HepG2 (cell line): ENCODE results near the gene ARL16. TPM values are rescaled to one million over a fixed set of nuclear protein-coding genes. Genes with fewer than 3 reads are reported as not detected.

Experiments used
- AGO2 ChIP-seq: fragments of 200-400 bp; formaldehyde crosslinking; optimal IDR thresholded peaks from 2 replicates; pipeline ENCODE3; 2017; ENCODE audit warnings: mild to moderate bottlenecking, low read depth, low read length, moderate library complexity
- DNMT3B ChIP-seq: conservative IDR thresholded peaks from 2 replicates; pipeline ENCODE4 v1.6.1; 2016; ENCODE audit warnings: missing biosample characterization, control low read depth
- ELF3 ChIP-seq: IDR thresholded peaks from 2 replicates; pipeline ENCODE4 v1.6.1; 2016; ENCODE audit warnings: missing genetic modification reagents, missing compliant biosample characterization
- MAFG ChIP-seq: sonication (generic); formaldehyde crosslinking; IDR thresholded peaks from 2 replicates; pipeline ENCODE4 v1.5.1; 2020; ENCODE audit warnings: mild to moderate bottlenecking, missing genetic modification reagents
- NCOR1 ChIP-seq: fragments of 200-600 bp; sonication (generic); IDR thresholded peaks from 2 replicates; pipeline ENCODE4 v1.7.0; 2017; ENCODE audit warnings: antibody characterized with exemption, low read length, borderline replicate concordance
- NFIB ChIP-seq: sonication (generic); formaldehyde crosslinking; IDR thresholded peaks from 2 replicates; pipeline ENCODE4 v1.9.0; 2021; ENCODE audit warnings: missing genetic modification reagents, mild to moderate bottlenecking, borderline replicate concordance
- STAG1 ChIP-seq: sonication (generic); formaldehyde crosslinking; IDR thresholded peaks from 2 replicates; pipeline ENCODE4 v1.4.0; 2020; ENCODE audit warnings: missing genetic modification reagents
- YEATS2 ChIP-seq: sonication (generic); formaldehyde crosslinking; IDR thresholded peaks from 2 replicates; pipeline ENCODE4 v1.4.0; 2020; ENCODE audit warnings: missing genetic modification reagents, borderline replicate concordance
- ZFP36 ChIP-seq: fragments of 150-350 bp; IDR thresholded peaks from 2 replicates; pipeline ENCODE4 v1.6.1; 2018; ENCODE audit warnings: borderline replicate concordance, low read length, low read depth; ENCODE audit not compliant: partially characterized antibody
- ZNF33A ChIP-seq: sonication (generic); formaldehyde crosslinking; IDR thresholded peaks from 2 replicates; pipeline ENCODE4 v1.5.1; 2020; ENCODE audit warnings: missing genetic modification reagents, mild to moderate bottlenecking, moderate library complexity, borderline replicate concordance
- ZNF678 ChIP-seq: sonication (generic); formaldehyde crosslinking; IDR thresholded peaks from 2 replicates; pipeline ENCODE4 v1.4.0; 2020; ENCODE audit warnings: mild to moderate bottlenecking, missing genetic modification reagents
- ZNF703 ChIP-seq: sonication (generic); formaldehyde crosslinking; IDR thresholded peaks from 2 replicates; pipeline ENCODE4 v1.5.1; 2020; ENCODE audit warnings: missing genetic modification reagents, mild to moderate bottlenecking, moderate library complexity, borderline replicate concordance
- polyA plus RNA-seq, 8 experiments: library from polyadenylated mRNA; depleted of rRNA in 3 of 8; stranded (reverse) in 7 of 8; unstranded in 1 of 8; fragments of >200 nt; fragmentation: Illumina TruSeq in 4 of 8; extraction: Trizol in 4 of 8; gene quantifications; 2 replicates each; pipeline versions ENCODE4 v1.2.1 to v1.2.3, GENCODE V29; 2011 to 2016; ENCODE audit warnings: low read depth in 4 of 8, missing spikeins in 1 of 8, mixed read lengths in 1 of 8; ENCODE audit not compliant: insufficient read depth in 1 of 8
- total RNA-seq, 5 experiments: library from RNA; depleted of rRNA; stranded (reverse); fragments of >200 nt; fragmentation: Illumina TruSeq; extraction: Trizol; gene quantifications; 2 replicates each; pipeline ENCODE4 v1.2.3, GENCODE V29; 2016; ENCODE audit warnings: low read depth in 1 of 5
- TF ChIP-seq, protein P1 (sequence below): sonication (generic); formaldehyde crosslinking; IDR thresholded peaks from 2 replicates; pipeline ENCODE4 v1.8.1; 2022; ENCODE audit warnings: low read depth, mild to moderate bottlenecking, missing genetic modification reagents
- TF ChIP-seq, protein P2 (sequence below): sonication (generic); formaldehyde crosslinking; IDR thresholded peaks from 2 replicates; pipeline ENCODE4 v1.4.0; 2020; ENCODE audit warnings: mild to moderate bottlenecking, missing genetic modification reagents
- TF ChIP-seq, protein P3 (sequence below): sonication (generic); formaldehyde crosslinking; IDR thresholded peaks from 2 replicates; pipeline ENCODE4 v1.8.0; 2022; ENCODE audit warnings: mild to moderate bottlenecking, missing genetic modification reagents, borderline replicate concordance
- TF ChIP-seq, protein P4 (sequence below): sonication (generic); formaldehyde crosslinking; IDR thresholded peaks from 2 replicates; pipeline ENCODE4 v1.5.0; 2020; ENCODE audit warnings: mild to moderate bottlenecking, missing genetic modification reagents, borderline replicate concordance
- TF ChIP-seq, protein P5 (sequence below): sonication (generic); formaldehyde crosslinking; conservative IDR thresholded peaks from 2 replicates; pipeline ENCODE4 v1.4.0; 2020; ENCODE audit warnings: missing genetic modification reagents

Gene ARL16
- total and polyA plus RNA-seq, 2 of the 13 experiments (the other 11 are each of a cell fraction or from before 2014, with no cell fraction given), result 20.8 to 30.8 TPM

DNA sequence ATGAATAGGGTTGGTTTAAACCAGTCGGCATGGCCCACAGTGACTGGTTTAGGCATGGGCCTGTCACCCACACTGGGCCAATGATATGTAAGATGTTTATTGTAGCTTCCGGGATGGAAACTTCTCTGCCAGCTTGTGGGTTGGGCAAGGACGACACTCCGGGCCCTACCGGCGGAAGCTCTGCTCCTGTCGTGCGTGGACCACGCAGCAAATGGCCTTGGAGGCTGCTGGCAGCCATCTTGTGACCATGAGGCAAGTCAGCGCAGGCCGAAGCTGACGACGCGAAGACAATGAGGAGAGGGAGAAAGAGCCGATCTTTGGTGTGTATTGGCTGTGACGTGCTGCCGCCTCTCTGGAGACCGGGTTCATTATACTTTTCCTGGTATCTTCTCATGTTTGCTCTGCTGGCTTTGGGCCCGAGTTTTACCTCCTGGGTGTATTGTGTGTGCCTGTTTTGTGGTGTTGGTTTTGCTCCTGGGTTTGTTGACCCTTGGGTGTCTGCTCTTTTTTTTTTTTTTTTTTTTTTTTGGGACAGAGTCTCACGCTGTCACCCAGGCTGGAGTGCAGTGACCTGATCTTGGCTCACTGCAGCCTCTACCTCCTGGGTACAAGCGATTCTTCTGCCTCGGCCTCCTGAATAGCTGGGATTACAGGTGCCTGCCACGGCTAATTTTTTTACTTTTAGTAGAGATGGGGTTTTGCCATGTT lies 43.9 kb upstream of the ARL16 start (continued):
- TF ChIP-seq, protein P1, sequence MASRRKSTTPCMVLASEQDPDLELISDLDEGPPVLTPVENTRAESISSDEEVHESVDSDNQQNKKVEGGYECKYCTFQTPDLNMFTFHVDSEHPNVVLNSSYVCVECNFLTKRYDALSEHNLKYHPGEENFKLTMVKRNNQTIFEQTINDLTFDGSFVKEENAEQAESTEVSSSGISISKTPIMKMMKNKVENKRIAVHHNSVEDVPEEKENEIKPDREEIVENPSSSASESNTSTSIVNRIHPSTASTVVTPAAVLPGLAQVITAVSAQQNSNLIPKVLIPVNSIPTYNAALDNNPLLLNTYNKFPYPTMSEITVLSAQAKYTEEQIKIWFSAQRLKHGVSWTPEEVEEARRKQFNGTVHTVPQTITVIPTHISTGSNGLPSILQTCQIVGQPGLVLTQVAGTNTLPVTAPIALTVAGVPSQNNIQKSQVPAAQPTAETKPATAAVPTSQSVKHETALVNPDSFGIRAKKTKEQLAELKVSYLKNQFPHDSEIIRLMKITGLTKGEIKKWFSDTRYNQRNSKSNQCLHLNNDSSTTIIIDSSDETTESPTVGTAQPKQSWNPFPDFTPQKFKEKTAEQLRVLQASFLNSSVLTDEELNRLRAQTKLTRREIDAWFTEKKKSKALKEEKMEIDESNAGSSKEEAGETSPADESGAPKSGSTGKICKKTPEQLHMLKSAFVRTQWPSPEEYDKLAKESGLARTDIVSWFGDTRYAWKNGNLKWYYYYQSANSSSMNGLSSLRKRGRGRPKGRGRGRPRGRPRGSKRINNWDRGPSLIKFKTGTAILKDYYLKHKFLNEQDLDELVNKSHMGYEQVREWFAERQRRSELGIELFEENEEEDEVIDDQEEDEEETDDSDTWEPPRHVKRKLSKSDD, result peak; percentile 98
- TF ChIP-seq ZNF703 (CRISPR knock-in tag), result peak; percentile 95
- TF ChIP-seq DNMT3B (CRISPR knock-in tag), result peak; percentile 98
- TF ChIP-seq, protein P2, sequence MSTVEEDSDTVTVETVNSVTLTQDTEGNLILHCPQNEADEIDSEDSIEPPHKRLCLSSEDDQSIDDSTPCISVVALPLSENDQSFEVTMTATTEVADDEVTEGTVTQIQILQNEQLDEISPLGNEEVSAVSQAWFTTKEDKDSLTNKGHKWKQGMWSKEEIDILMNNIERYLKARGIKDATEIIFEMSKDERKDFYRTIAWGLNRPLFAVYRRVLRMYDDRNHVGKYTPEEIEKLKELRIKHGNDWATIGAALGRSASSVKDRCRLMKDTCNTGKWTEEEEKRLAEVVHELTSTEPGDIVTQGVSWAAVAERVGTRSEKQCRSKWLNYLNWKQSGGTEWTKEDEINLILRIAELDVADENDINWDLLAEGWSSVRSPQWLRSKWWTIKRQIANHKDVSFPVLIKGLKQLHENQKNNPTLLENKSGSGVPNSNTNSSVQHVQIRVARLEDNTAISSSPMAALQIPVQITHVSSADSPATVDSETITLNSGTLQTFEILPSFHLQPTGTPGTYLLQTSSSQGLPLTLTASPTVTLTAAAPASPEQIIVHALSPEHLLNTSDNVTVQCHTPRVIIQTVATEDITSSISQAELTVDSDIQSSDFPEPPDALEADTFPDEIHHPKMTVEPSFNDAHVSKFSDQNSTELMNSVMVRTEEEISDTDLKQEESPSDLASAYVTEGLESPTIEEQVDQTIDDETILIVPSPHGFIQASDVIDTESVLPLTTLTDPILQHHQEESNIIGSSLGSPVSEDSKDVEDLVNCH, result peak; percentile 88
- TF ChIP-seq, protein P3, sequence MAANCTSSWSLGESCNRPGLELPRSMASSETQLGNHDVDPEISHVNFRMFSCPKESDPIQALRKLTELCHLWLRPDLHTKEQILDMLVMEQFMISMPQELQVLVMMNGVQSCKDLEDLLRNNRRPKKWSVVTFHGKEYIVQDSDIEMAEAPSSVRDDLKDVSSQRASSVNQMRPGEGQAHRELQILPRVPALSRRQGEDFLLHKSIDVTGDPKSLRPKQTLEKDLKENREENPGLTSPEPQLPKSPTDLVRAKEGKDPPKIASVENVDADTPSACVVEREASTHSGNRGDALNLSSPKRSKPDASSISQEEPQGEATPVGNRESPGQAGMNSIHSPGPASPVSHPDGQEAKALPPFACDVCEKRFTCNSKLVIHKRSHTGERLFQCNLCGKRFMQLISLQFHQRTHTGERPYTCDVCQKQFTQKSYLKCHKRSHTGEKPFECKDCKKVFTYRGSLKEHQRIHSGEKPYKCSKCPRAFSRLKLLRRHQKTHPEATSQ (CRISPR knock-in tag), result no peak
- TF ChIP-seq ZFP36, result no peak
- no peak for TF ChIP-seq STAG1 (CRISPR knock-in tag)
- TF ChIP-seq ZNF33A, result no peak
- peak; percentile 96 for TF ChIP-seq ZNF678 (CRISPR knock-in tag)
- peak; percentile 94 for TF ChIP-seq NFIB (CRISPR knock-in tag)
- no peak for TF ChIP-seq AGO2
- TF ChIP-seq YEATS2, result peak; percentile 85; the same call in 1 of the 2 replicates
- TF ChIP-seq MAFG (CRISPR knock-in tag), result no peak
- TF ChIP-seq NCOR1, result no peak
- TF ChIP-seq, protein P4, sequence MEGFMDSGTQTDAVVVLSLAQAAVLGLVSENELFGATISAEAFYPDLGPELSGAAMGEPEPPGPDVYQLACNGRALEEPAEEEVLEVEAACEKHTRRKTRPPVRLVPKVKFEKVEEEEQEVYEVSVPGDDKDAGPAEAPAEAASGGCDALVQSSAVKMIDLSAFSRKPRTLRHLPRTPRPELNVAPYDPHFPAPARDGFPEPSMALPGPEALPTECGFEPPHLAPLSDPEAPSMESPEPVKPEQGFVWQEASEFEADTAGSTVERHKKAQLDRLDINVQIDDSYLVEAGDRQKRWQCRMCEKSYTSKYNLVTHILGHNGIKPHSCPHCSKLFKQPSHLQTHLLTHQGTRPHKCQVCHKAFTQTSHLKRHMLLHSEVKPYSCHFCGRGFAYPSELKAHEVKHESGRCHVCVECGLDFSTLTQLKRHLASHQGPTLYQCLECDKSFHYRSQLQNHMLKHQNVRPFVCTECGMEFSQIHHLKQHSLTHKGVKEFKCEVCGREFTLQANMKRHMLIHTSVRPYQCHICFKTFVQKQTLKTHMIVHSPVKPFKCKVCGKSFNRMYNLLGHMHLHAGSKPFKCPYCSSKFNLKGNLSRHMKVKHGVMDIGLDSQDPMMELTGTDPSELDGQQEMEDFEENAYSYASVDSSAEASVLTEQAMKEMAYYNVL (CRISPR knock-in tag), result peak; percentile 83; the same call in 1 of the 2 replicates
- TF ChIP-seq, protein P5, sequence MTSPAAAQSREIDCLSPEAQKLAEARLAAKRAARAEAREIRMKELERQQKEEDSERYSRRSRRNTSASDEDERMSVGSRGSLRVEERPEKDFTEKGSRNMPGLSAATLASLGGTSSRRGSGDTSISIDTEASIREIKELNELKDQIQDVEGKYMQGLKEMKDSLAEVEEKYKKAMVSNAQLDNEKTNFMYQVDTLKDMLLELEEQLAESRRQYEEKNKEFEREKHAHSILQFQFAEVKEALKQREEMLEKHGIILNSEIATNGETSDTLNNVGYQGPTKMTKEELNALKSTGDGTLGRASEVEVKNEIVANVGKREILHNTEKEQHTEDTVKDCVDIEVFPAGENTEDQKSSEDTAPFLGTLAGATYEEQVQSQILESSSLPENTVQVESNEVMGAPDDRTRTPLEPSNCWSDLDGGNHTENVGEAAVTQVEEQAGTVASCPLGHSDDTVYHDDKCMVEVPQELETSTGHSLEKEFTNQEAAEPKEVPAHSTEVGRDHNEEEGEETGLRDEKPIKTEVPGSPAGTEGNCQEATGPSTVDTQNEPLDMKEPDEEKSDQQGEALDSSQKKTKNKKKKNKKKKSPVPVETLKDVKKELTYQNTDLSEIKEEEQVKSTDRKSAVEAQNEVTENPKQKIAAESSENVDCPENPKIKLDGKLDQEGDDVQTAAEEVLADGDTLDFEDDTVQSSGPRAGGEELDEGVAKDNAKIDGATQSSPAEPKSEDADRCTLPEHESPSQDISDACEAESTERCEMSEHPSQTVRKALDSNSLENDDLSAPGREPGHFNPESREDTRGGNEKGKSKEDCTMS, result 0 out of 2 replicates have a peak, but pooled peaks have one; percentile 74
- TF ChIP-seq ELF3 (CRISPR knock-in tag), result peak; percentile 92
